ENCODE data around the gene MTHFD2L. TPM values are rescaled to one million over a fixed set of nuclear protein-coding genes. Genes with fewer than 3 reads are reported as not detected.

MTHFD2L gene
- total RNA-seq, 4 donors from 2014 or later = 11.4 to 23.7 (median 17.8) TPM

- no peaks in the 10 kb centered on the region for H3K27me3 ChIP-seq
- DNase-seq (ENCODE audit: low spot score in 2 of 2) = no peak
- no peak overlapping the region for H3K4me3 ChIP-seq
- H3K27ac ChIP-seq = no peak overlapping the region
- 91 to 100% methylated on average over 1 of the region's 1 CpG for WGBS, 2 donors
- peaks cover 0 to 4% (median 0%) of the 10 kb centered on the region in 4 donors for H3K4me1 ChIP-seq
- no peaks in the 10 kb centered on the region for H3K9me3 ChIP-seq
- TF ChIP-seq CTCF (IDR thresholded peaks at IDR 0.05) (no peak), POLR2A (IDR thresholded peaks at IDR 0.05) (no peak), EP300 (IDR thresholded peaks at IDR 0.05) (no peak)
- no peaks in the 10 kb centered on the region for H3K36me3 ChIP-seq
Measured at GRCh38 chr4:74260036-74260435, 102.1 kb downstream of the MTHFD2L start.

GRCh38 chr4:74262522-74262921, 104.6 kb downstream of the MTHFD2L start:
- Histone ChIP-seq H3K9me3 (no peaks in the 10 kb centered on the region), H3K4me3 (no peak overlapping the region), H3K27ac (no peak overlapping the region), H3K27me3 (no peaks in the 10 kb centered on the region), H3K36me3 (peaks cover 0 to 3% (median 0%) of the 10 kb centered on the region in 3 donors), H3K4me1 (peaks cover 0 to 4% (median 0%) of the 10 kb centered on the region in 4 donors)
- no peak for DNase-seq (ENCODE audit: low spot score in 2 of 2)
- no peak for TF ChIP-seq CTCF (IDR thresholded peaks at IDR 0.05)
- no peak for TF ChIP-seq POLR2A (IDR thresholded peaks at IDR 0.05)
- TF ChIP-seq EP300 (IDR thresholded peaks at IDR 0.05) = no peak

- no peak for DNase-seq (ENCODE audit: low spot score in 2 of 2)
- TF ChIP-seq POLR2A (IDR thresholded peaks at IDR 0.05) (no peak), CTCF (IDR thresholded peaks at IDR 0.05) (no peak), EP300 (IDR thresholded peaks at IDR 0.05) (no peak)
Measured at GRCh38 chr4:74263551-74263950, 105.6 kb downstream of the MTHFD2L start.

GRCh38 chr4:74266081-74266480, 108.2 kb downstream of the MTHFD2L start:
- no peaks in the 10 kb centered on the region for H3K4me1 ChIP-seq
- no peak overlapping the region for H3K4me3 ChIP-seq
- no peak for TF ChIP-seq CTCF (IDR thresholded peaks at IDR 0.05)
- no peak for TF ChIP-seq EP300 (IDR thresholded peaks at IDR 0.05)
- no peak for TF ChIP-seq POLR2A (IDR thresholded peaks at IDR 0.05)
- H3K9me3 ChIP-seq = no peaks in the 10 kb centered on the region
- no peaks in the 10 kb centered on the region for H3K27me3 ChIP-seq
- no peak overlapping the region for H3K27ac ChIP-seq
- no peak for DNase-seq (ENCODE audit: low spot score in 2 of 2)
- peaks cover 0 to 4% (median 0%) of the 10 kb centered on the region in 3 donors for H3K36me3 ChIP-seq

More at GRCh38 chr4:74263551-74263950, 105.6 kb downstream of the MTHFD2L start:
- Histone ChIP-seq H3K27ac (no peak overlapping the region), H3K36me3 (peaks cover 0 to 4% (median 0%) of the 10 kb centered on the region in 3 donors), H3K4me1 (peaks cover 0 to 4% (median 0%) of the 10 kb centered on the region in 4 donors), H3K27me3 (no peaks in the 10 kb centered on the region), H3K4me3 (no peak overlapping the region), H3K9me3 (no peaks in the 10 kb centered on the region)

GRCh38 chr4:74267998-74268606, 110.2 kb downstream of the MTHFD2L start:
- Histone ChIP-seq H3K27me3 (no peaks in the 10 kb centered on the region), H3K4me1 (no peaks in the 10 kb centered on the region), H3K9me3 (no peaks in the 10 kb centered on the region), H3K4me3 (no peak overlapping the region), H3K36me3 (peaks cover 0 to 4% (median 0%) of the 10 kb centered on the region in 3 donors), H3K27ac (no peak overlapping the region)
- DNase-seq (ENCODE audit: low spot score in 2 of 2) = no peak
- TF ChIP-seq CTCF (IDR thresholded peaks at IDR 0.05) (no peak), POLR2A (IDR thresholded peaks at IDR 0.05) (no peak), EP300 (IDR thresholded peaks at IDR 0.05) (no peak)
